ENCODE data around the gene ZNF157.
"Not testable (repeated sequence)": the region's sequence is repeated elsewhere in the genome, so short reads cannot be mapped to it uniquely, and the experiment has no call there.

The ZNF157 gene

GRCh38 chrX:47370278-47370677 is at the start of gene ZNF157:
Gene ZNF157, plus strand, starts transcription at chrX:47370578. Its CDS starts 91 bp downstream, at chrX:47370669.
- DNase-seq, result no peak

GRCh38 chrX:47321386-47321785 is 49.0 kb upstream of the ZNF157 start:
- DNase-seq, result no peak

GRCh38 chrX:47321823-47322371 is 48.5 kb upstream of the ZNF157 start:
- no peak for DNase-seq

- DNase-seq, result no peak
Observed at GRCh38 chrX:47327902-47328301, 42.5 kb upstream of the ZNF157 start.

GRCh38 chrX:47332729-47333128 is 37.6 kb upstream of the ZNF157 start:
- DNase-seq, result not testable (repeated sequence)

- DNase-seq, result no peak
Observed at GRCh38 chrX:47351706-47352105, 18.7 kb upstream of the ZNF157 start.

GRCh38 chrX:47358387-47359065 is 11.9 kb upstream of the ZNF157 start:
- peak; percentile 10 for DNase-seq

GRCh38 chrX:47360423-47361179 is 9.8 kb upstream of the ZNF157 start:
- no peak for DNase-seq

GRCh38 chrX:47361538-47362511 is 8.6 kb upstream of the ZNF157 start:
- no peak for DNase-seq

GRCh38 chrX:47366041-47366722 is 4.2 kb upstream of the ZNF157 start:
- peak; percentile 60 for DNase-seq

- DNase-seq, result no peak
Observed at GRCh38 chrX:47373198-47373597, 2.8 kb downstream of the ZNF157 start.

GRCh38 chrX:47380268-47380667 is 9.9 kb downstream of the ZNF157 start:
- DNase-seq, result peak; percentile 38

GRCh38 chrX:47380837-47381236 is 10.5 kb downstream of the ZNF157 start:
- DNase-seq, result not testable (repeated sequence)

- peak; percentile 54 for DNase-seq
Observed at GRCh38 chrX:47384502-47384901, 14.1 kb downstream of the ZNF157 start.

GRCh38 chrX:47390780-47391179 is 20.4 kb downstream of the ZNF157 start:
- no peak for DNase-seq

GRCh38 chrX:47413179-47413594 is 42.8 kb downstream of the ZNF157 start:
- DNase-seq, result no peak

- no peak for DNase-seq
Observed at GRCh38 chrX:47420265-47420664, 49.9 kb downstream of the ZNF157 start.

- no peak for DNase-seq
Observed at GRCh38 chrX:47420962-47421361, 50.6 kb downstream of the ZNF157 start.

- no peak for DNase-seq
Observed at GRCh38 chrX:47422444-47422843, 52.1 kb downstream of the ZNF157 start.

- DNase-seq, result no peak
Observed at GRCh38 chrX:47430925-47431324, 60.5 kb downstream of the ZNF157 start.

GRCh38 chrX:47446431-47446830 is 76.1 kb downstream of the ZNF157 start:
- no peak for DNase-seq

GRCh38 chrX:47446971-47447370 is 76.6 kb downstream of the ZNF157 start:
- DNase-seq, result no peak
